Sigmoid colon (tissue), 3 donors: ENCODE data around the gene KCNIP2.

Experiments used
- CTCF ChIP-seq, 4 experiments: fragments of 450-650 bp in 3 of 4; fragments of 200-600 bp in 1 of 4; IDR thresholded peaks; one replicate each; pipeline ENCODE4 v1.5.1; 2016 to 2019; ENCODE audit warnings: antibody characterized with exemption in 4 of 4, mild to moderate bottlenecking in 3 of 4, moderate library complexity in 2 of 4
- POLR2A ChIP-seq, 2 donors: fragments of 450-650 bp; IDR thresholded peaks; one replicate each; pipeline ENCODE4 v1.6.1; 2016; ENCODE audit warnings: antibody characterized with exemption in 2 of 2, mild to moderate bottlenecking in 2 of 2, moderate library complexity in 2 of 2

GRCh38 chr10:101874252-101874651 lies 30.7 kb upstream of the KCNIP2 start:
- TF ChIP-seq POLR2A (IDR thresholded peaks at IDR 0.05) (no peak), CTCF (IDR thresholded peaks at IDR 0.05) (no peak)
